HG02678 (cell line): ENCODE results near the gene AGMAT.
"Not testable (repeated sequence)": the region's sequence is repeated elsewhere in the genome, so short reads cannot be mapped to it uniquely, and the experiment has no call there.

Source experiments
- ATAC-seq: cut with Tn5 transposase; IDR thresholded peaks from one replicate; pipeline ENCODE4 v1.9.1; 2021; ENCODE audit warnings: mild to moderate bottlenecking, moderate library complexity; ENCODE audit not compliant: unreplicated experiment

AGMAT gene

GRCh38 chr1:15616373-15617172 is 31.7 kb upstream of the AGMAT start:
- peak; percentile 9 for ATAC-seq

GRCh38 chr1:15610167-15610566 is 25.3 kb upstream of the AGMAT start:
- no peak for ATAC-seq

- ATAC-seq = no peak
These were observed 24.8 kb upstream of the AGMAT start for GRCh38 chr1:15609631-15610030.

- no peak for ATAC-seq
These were observed 20.8 kb upstream of the AGMAT start for GRCh38 chr1:15605398-15606383.

- not testable (repeated sequence) for ATAC-seq
These were observed 19.5 kb upstream of the AGMAT start for GRCh38 chr1:15604400-15604799.

- ATAC-seq = not testable (repeated sequence)
These were observed 19.1 kb upstream of the AGMAT start for GRCh38 chr1:15603966-15604282.

GRCh38 chr1:15603050-15603965 is 18.5 kb upstream of the AGMAT start:
- ATAC-seq = peak; percentile 96

GRCh38 chr1:15598436-15598835 is 13.6 kb upstream of the AGMAT start:
- ATAC-seq = no peak

GRCh38 chr1:15595809-15596617 is 11.2 kb upstream of the AGMAT start:
- ATAC-seq = no peak

- no peak for ATAC-seq
These were observed 7.4 kb upstream of the AGMAT start for GRCh38 chr1:15592285-15592684.

- no peak for ATAC-seq
These were observed 1.7 kb downstream of the AGMAT start for GRCh38 chr1:15583016-15583706.

GRCh38 chr1:15579683-15580047 is 5.2 kb downstream of the AGMAT start:
- ATAC-seq = peak; percentile 42

GRCh38 chr1:15578921-15579682 is 5.7 kb downstream of the AGMAT start:
- ATAC-seq = peak; percentile 33

- ATAC-seq = no peak
These were observed 7.2 kb downstream of the AGMAT start for GRCh38 chr1:15577691-15578090.

GRCh38 chr1:15575549-15576150 is 9.2 kb downstream of the AGMAT start:
- no peak for ATAC-seq

GRCh38 chr1:15574741-15575140 is 10.1 kb downstream of the AGMAT start:
- ATAC-seq = no peak

- no peak for ATAC-seq
These were observed 11.4 kb downstream of the AGMAT start for GRCh38 chr1:15573477-15573876.

GRCh38 chr1:15571266-15571665 is 13.6 kb downstream of the AGMAT start:
- no peak for ATAC-seq
